Keratinocyte (primary cell): ENCODE results near the gene PPM1D. TPM values are rescaled to one million over a fixed set of nuclear protein-coding genes. Genes with fewer than 3 reads are reported as not detected.

Experiments
- DNase-seq: peaks from one replicate; pipeline ENCODE4 v3.0.0-alpha.2; 2011; ENCODE audit warnings: low read depth, missing footprints, low spot score
- FAIRE-seq: peaks from 2 replicates; lab custom pipeline; 2011; peaks lifted over from hg19 to GRCh38; lab: Jason Lieb, UNC
- H2AFZ ChIP-seq: 2 replicates; pipeline ENCODE4 v1.6.0; 2012; ENCODE audit warnings: low read length, control low read depth, inconsistent platforms; ENCODE audit not compliant: control insufficient read depth
- H3K27ac ChIP-seq: 2 replicates; pipeline ENCODE4 v1.5.1; 2011; ENCODE audit warnings: low read length; ENCODE audit not compliant: control insufficient read depth, insufficient read depth
- H3K27me3 ChIP-seq: 3 replicates; pipeline ENCODE4 v1.6.0; 2011; ENCODE audit warnings: low read length; ENCODE audit not compliant: control insufficient read depth, insufficient read depth; ENCODE audit errors: extremely low read depth
- H3K36me3 ChIP-seq, 2 experiments: 2 replicates in 1 of 2; 3 replicates in 1 of 2; pipeline ENCODE4 v1.5.1; 2011; ENCODE audit warnings: low read length in 2 of 2, mild to moderate bottlenecking in 1 of 2; ENCODE audit not compliant: control insufficient read depth in 2 of 2, insufficient read depth in 2 of 2; ENCODE audit errors: extremely low read depth in 1 of 2
- H3K4me1 ChIP-seq: 3 replicates; pipeline ENCODE4 v1.5.1; 2011; ENCODE audit warnings: low read length; ENCODE audit not compliant: control insufficient read depth, insufficient read depth; ENCODE audit errors: extremely low read depth
- H3K4me2 ChIP-seq: 3 replicates; pipeline ENCODE4 v1.6.0; 2011; ENCODE audit warnings: low read depth, low read length; ENCODE audit not compliant: control insufficient read depth, insufficient read depth; ENCODE audit errors: extremely low read depth
- H3K4me3 ChIP-seq, 3 experiments: fragments of 200-600 bp in 1 of 3; sonication (generic) in 1 of 3; 2 replicates in 2 of 3; 3 replicates in 1 of 3; pipeline ENCODE4 v1.5.1; 2011 to 2016; ENCODE audit warnings: low read length in 3 of 3, mild to moderate bottlenecking in 3 of 3, control low read depth in 2 of 3, inconsistent platforms in 1 of 3, low read depth in 1 of 3, mixed read lengths in 1 of 3, mixed run types in 1 of 3, moderate library complexity in 1 of 3; ENCODE audit not compliant: control insufficient read depth in 2 of 3, insufficient read depth in 2 of 3; ENCODE audit errors: extremely low read depth in 1 of 3
- H3K79me2 ChIP-seq: 2 replicates; pipeline ENCODE4 v1.6.0; 2012; ENCODE audit warnings: low read length; ENCODE audit not compliant: control insufficient read depth, insufficient read depth
- H3K9ac ChIP-seq: 3 replicates; pipeline ENCODE4 v1.6.0; 2011; ENCODE audit warnings: low read length; ENCODE audit not compliant: control insufficient read depth, insufficient read depth; ENCODE audit errors: extremely low read depth
- H3K9me1 ChIP-seq: 3 replicates; pipeline ENCODE4 v1.6.0; 2011; ENCODE audit warnings: low read length; ENCODE audit not compliant: control insufficient read depth, insufficient read depth; ENCODE audit errors: extremely low read depth
- H3K9me3 ChIP-seq: 2 replicates; pipeline ENCODE4 v1.5.1; 2012; ENCODE audit warnings: low read depth, low read length; ENCODE audit not compliant: control insufficient read depth
- H4K20me1 ChIP-seq: 3 replicates; pipeline ENCODE4 v1.6.0; 2011; ENCODE audit warnings: low read length; ENCODE audit not compliant: control insufficient read depth, insufficient read depth; ENCODE audit errors: extremely low read depth
- EZH2 ChIP-seq: IDR thresholded peaks from one replicate; pipeline ENCODE4 v1.6.1; 2012; ENCODE audit warnings: inconsistent platforms, mild to moderate bottlenecking, low read length, moderate library complexity
- dilution Hi-C: fragments of 300-500 bp; cut with MboI; formaldehyde crosslinking; loops from one replicate; pipeline ENCODE4 v1.7.0; 2020; ENCODE audit warnings: low sequenced_read_pairs; ENCODE audit not compliant: extremely low pct_ligation_motif_present
- polyA plus RNA-seq, 5 experiments: library from polyadenylated mRNA; depleted of rRNA in 3 of 5; stranded (reverse) in 3 of 5; stranded (forward) in 1 of 5; unstranded in 1 of 5; fragments of >200 nt; gene quantifications; 1 replicate in 1 of 5; 2 replicates in 3 of 5; 3 replicates in 1 of 5; pipeline versions ENCODE4 v1.2.1 to v1.2.3, GENCODE V29; 2011 to 2012; ENCODE audit warnings: missing spikeins in 2 of 5, low read depth in 1 of 5, low replicate concordance in 1 of 5
- TF ChIP-seq, protein P1 (sequence below), 3 experiments: IDR thresholded peaks in 1 of 3; conservative IDR thresholded peaks in 1 of 3; optimal IDR thresholded peaks in 1 of 3; 2 replicates in 2 of 3; 3 replicates in 1 of 3; pipeline versions ENCODE3 to v1.5.1; 2011; ENCODE audit warnings: low read length in 3 of 3, mild to moderate bottlenecking in 3 of 3, moderate library complexity in 2 of 3, control low read depth in 1 of 3, inconsistent platforms in 1 of 3; ENCODE audit not compliant: insufficient read depth in 2 of 3; ENCODE audit errors: extremely low read depth in 1 of 3

Gene PPM1D
- polyA plus RNA-seq, 1 donor (not counting 4 experiments of a cell fraction or from before 2014, with no cell fraction given): 2.9 TPM

DNA sequence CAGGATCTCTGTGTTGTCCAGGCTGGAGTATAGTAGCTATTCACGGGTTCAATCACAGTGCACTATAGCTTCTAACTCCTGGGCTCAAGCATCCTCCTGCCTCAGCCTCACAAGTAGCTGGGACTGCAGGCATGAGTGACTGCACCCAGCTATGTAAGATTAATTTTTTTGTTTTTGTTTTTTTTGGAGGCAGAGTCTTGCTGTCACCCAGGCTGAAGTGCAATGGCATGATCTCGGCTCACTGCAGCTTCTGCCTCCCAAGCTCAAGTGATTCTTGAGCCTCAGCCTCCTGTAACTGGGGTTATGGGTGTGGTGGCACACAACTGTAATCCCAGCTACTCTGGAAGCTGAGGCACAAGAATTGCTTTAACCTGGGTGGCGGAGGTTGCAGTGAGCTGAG, 15.8 kb downstream of the PPM1D start:
- FAIRE-seq (no peak), DNase-seq (no peak)
- H3K4me2 ChIP-seq: no peak overlapping the region
- H3K4me1 ChIP-seq: no peaks in the 10 kb centered on the region
- H3K9me3 ChIP-seq: no peaks in the 10 kb centered on the region
- TF ChIP-seq, protein P1, sequence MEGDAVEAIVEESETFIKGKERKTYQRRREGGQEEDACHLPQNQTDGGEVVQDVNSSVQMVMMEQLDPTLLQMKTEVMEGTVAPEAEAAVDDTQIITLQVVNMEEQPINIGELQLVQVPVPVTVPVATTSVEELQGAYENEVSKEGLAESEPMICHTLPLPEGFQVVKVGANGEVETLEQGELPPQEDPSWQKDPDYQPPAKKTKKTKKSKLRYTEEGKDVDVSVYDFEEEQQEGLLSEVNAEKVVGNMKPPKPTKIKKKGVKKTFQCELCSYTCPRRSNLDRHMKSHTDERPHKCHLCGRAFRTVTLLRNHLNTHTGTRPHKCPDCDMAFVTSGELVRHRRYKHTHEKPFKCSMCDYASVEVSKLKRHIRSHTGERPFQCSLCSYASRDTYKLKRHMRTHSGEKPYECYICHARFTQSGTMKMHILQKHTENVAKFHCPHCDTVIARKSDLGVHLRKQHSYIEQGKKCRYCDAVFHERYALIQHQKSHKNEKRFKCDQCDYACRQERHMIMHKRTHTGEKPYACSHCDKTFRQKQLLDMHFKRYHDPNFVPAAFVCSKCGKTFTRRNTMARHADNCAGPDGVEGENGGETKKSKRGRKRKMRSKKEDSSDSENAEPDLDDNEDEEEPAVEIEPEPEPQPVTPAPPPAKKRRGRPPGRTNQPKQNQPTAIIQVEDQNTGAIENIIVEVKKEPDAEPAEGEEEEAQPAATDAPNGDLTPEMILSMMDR (optimal IDR thresholded peaks at IDR 0.05 in 1 of 3, IDR thresholded peaks at IDR 0.05 in 1 of 3, conservative IDR thresholded peaks at IDR 0.05 in 1 of 3; ENCODE audit: extremely low read depth in 1 of 3, insufficient read depth in 2 of 3, low read length in 3 of 3): no peak
- TF ChIP-seq EZH2: no peak
- H3K36me3 ChIP-seq: no peaks in the 10 kb centered on the region
- no peak overlapping the region for H3K4me3 ChIP-seq
- no peaks in the 10 kb centered on the region for H3K27me3 ChIP-seq
- H4K20me1 ChIP-seq: no peaks in the 10 kb centered on the region
- H3K27ac ChIP-seq: no peak overlapping the region
- H2AFZ ChIP-seq: no peak overlapping the region
- no peak overlapping the region for H3K9ac ChIP-seq
- no peaks in the 10 kb centered on the region for H3K9me1 ChIP-seq
- dilution Hi-C loops: no loop called here
- H3K79me2 ChIP-seq: peaks cover 45% of the 10 kb centered on the region

DNA sequence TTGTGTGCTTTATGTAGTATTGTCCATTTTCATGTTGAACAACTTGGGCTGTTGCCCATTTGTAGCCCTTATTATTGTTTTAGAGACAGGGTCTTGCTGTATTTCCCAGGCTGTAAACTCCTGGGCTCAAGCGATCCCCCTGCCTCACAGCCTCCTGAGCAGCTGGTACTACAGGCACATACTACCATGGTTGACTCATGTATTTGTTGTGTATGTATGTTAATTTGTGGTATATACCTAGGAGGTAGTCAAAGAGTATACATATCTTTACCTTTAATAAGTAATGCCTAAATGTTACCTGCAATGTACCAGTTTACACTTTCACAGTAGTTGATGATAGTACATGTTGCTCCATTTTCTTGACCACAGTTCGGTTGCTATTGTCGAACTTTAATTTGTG, 18.1 kb downstream of the PPM1D start:
- FAIRE-seq (no peak), DNase-seq (no peak)
- H3K9me3 ChIP-seq: no peaks in the 10 kb centered on the region
- H3K4me2 ChIP-seq: no peak overlapping the region
- no peak overlapping the region for H2AFZ ChIP-seq
- H3K27ac ChIP-seq: no peak overlapping the region
- H3K9me1 ChIP-seq: no peaks in the 10 kb centered on the region
- H3K27me3 ChIP-seq: no peaks in the 10 kb centered on the region
- no peak for TF ChIP-seq EZH2
- TF ChIP-seq, protein P1 (optimal IDR thresholded peaks at IDR 0.05 in 1 of 3, IDR thresholded peaks at IDR 0.05 in 1 of 3, conservative IDR thresholded peaks at IDR 0.05 in 1 of 3; ENCODE audit: extremely low read depth in 1 of 3, insufficient read depth in 2 of 3, low read length in 3 of 3): no peak
- no peak overlapping the region for H3K4me3 ChIP-seq
- no peak overlapping the region for H3K9ac ChIP-seq
- no peaks in the 10 kb centered on the region for H3K36me3 ChIP-seq
- peaks cover 38% of the 10 kb centered on the region for H3K79me2 ChIP-seq
- dilution Hi-C loops: no loop called here
- no peaks in the 10 kb centered on the region for H3K4me1 ChIP-seq
- no peaks in the 10 kb centered on the region for H4K20me1 ChIP-seq
